DMS 273 treated with DMSO at 0.1 percent for 48 hours (cell line): ENCODE data around the gene PIAS2.
"Not testable (repeated sequence)": the region's sequence is repeated elsewhere in the genome, so short reads cannot be mapped to it uniquely, and the experiment has no call there.

Source experiments
- DNase-seq: peaks from one replicate; lab custom pipeline; 2025; lab: John Stamatoyannopoulos, UW

PIAS2 gene

GRCh38 chr18:46917108-46917802 is at the start of gene PIAS2, which contains the start of gene KATNAL2:
PIAS2 (minus strand) TSS chr18:46917507; CDS start chr18:46917345, 162 bp downstream.
KATNAL2 (plus strand) TSS chr18:46917602; CDS start chr18:46946873, 29,271 bp downstream.
- DNase-seq = peak; percentile 27

- DNase-seq = not testable (repeated sequence)
Measured at GRCh38 chr18:46966266-46966665, 49.0 kb upstream of the PIAS2 start.

- not testable (repeated sequence) for DNase-seq
Measured at GRCh38 chr18:46964579-46965293, 47.4 kb upstream of the PIAS2 start.

GRCh38 chr18:46963656-46964578 is 46.6 kb upstream of the PIAS2 start:
- not testable (repeated sequence) for DNase-seq

- DNase-seq = no peak
Measured at GRCh38 chr18:46958209-46958608, 40.9 kb upstream of the PIAS2 start.

GRCh38 chr18:46953195-46953594 is 35.9 kb upstream of the PIAS2 start:
- DNase-seq = no peak

GRCh38 chr18:46950064-46950656 is 32.9 kb upstream of the PIAS2 start:
- no peak for DNase-seq

- peak; percentile 88 for DNase-seq
Measured at GRCh38 chr18:46946656-46947282, 29.5 kb upstream of the PIAS2 start.

GRCh38 chr18:46942646-46943045 is 25.3 kb upstream of the PIAS2 start:
- DNase-seq = no peak

- DNase-seq = no peak
Measured at GRCh38 chr18:46939998-46940571, 22.8 kb upstream of the PIAS2 start.

- DNase-seq = no peak
Measured at GRCh38 chr18:46939337-46939963, 22.1 kb upstream of the PIAS2 start.

- DNase-seq = no peak
Measured at GRCh38 chr18:46920653-46921052, 3.3 kb upstream of the PIAS2 start.

- no peak for DNase-seq
Measured at GRCh38 chr18:46920067-46920466, 2.8 kb upstream of the PIAS2 start.

GRCh38 chr18:46917803-46918600 is 695 bp upstream of the PIAS2 start:
- DNase-seq = peak; percentile 44

GRCh38 chr18:46916551-46917107 is 678 bp downstream of the PIAS2 start:
- DNase-seq = no peak

- DNase-seq = no peak
Measured at GRCh38 chr18:46915800-46916550, 1.3 kb downstream of the PIAS2 start.

GRCh38 chr18:46910856-46911255 is 6.5 kb downstream of the PIAS2 start:
- no peak for DNase-seq

GRCh38 chr18:46909497-46909896 is 7.8 kb downstream of the PIAS2 start:
- DNase-seq = no peak

GRCh38 chr18:46903406-46903805 is 13.9 kb downstream of the PIAS2 start:
- DNase-seq = no peak
